Glomerular endothelial cell (primary cell): ENCODE results near the gene BBS12. TPM values are rescaled to one million over a fixed set of nuclear protein-coding genes. Genes with fewer than 3 reads are reported as not detected.

Experiments used
- DNase-seq: peaks from one replicate; pipeline ENCODE4 v3.0.0-alpha.2; 2011; ENCODE audit warnings: low read depth, low spot score; ENCODE audit errors: extremely low read depth
- total RNA-seq: library from RNA; depleted of rRNA; stranded (reverse); fragments of >200 nt; gene quantifications from 2 replicates; pipeline ENCODE4 v1.2.3, GENCODE V29; 2015

Gene BBS12
- total RNA-seq, 1 donor from 2014 or later, result 2.5 TPM

- DNase-seq, result no peak
Measured at GRCh38 chr4:122712782-122713181, 19.7 kb upstream of the BBS12 start.

GRCh38 chr4:122715221-122715620 lies 17.3 kb upstream of the BBS12 start:
- no peak for DNase-seq

GRCh38 chr4:122716825-122717448 lies 15.6 kb upstream of the BBS12 start:
- DNase-seq, result no peak

GRCh38 chr4:122718281-122718680 lies 14.2 kb upstream of the BBS12 start:
- DNase-seq, result no peak

GRCh38 chr4:122722256-122722655 lies 10.2 kb upstream of the BBS12 start:
- no peak for DNase-seq

- no peak for DNase-seq
Measured at GRCh38 chr4:122728856-122729255, 3.6 kb upstream of the BBS12 start.

- DNase-seq, result no peak
Measured at GRCh38 chr4:122731676-122732075, 828 bp upstream of the BBS12 start.

- DNase-seq, result no peak
Measured at GRCh38 chr4:122733787-122734120, 1.2 kb downstream of the BBS12 start.

- no peak for DNase-seq
Measured at GRCh38 chr4:122739174-122739573, 6.7 kb downstream of the BBS12 start.

GRCh38 chr4:122742933-122743829 lies 10.7 kb downstream of the BBS12 start:
- DNase-seq, result no peak

GRCh38 chr4:122744229-122744628 lies 11.7 kb downstream of the BBS12 start:
- no peak for DNase-seq

- no peak for DNase-seq
Measured at GRCh38 chr4:122746485-122746965, 14.0 kb downstream of the BBS12 start.

- no peak for DNase-seq
Measured at GRCh38 chr4:122747068-122747467, 14.6 kb downstream of the BBS12 start.

GRCh38 chr4:122747883-122748282 lies 15.4 kb downstream of the BBS12 start:
- DNase-seq, result no peak

- no peak for DNase-seq
Measured at GRCh38 chr4:122749704-122750454, 17.4 kb downstream of the BBS12 start.

- no peak for DNase-seq
Measured at GRCh38 chr4:122755675-122756074, 23.2 kb downstream of the BBS12 start.

GRCh38 chr4:122758033-122758432 lies 25.5 kb downstream of the BBS12 start:
- no peak for DNase-seq

GRCh38 chr4:122759639-122760310 lies 27.3 kb downstream of the BBS12 start:
- no peak for DNase-seq

- DNase-seq, result no peak
Measured at GRCh38 chr4:122762520-122762919, 30.0 kb downstream of the BBS12 start.

- no peak for DNase-seq
Measured at GRCh38 chr4:122762966-122763716, 30.6 kb downstream of the BBS12 start.
